ENCODE data around the gene MCC.

Gene MCC

GRCh38 chr5:113225259-113225658 lies 263.0 kb downstream of the MCC start:
- no peak for DNase-seq
- no peak overlapping the region for H3K4me2 ChIP-seq (ENCODE audit: low read depth, low read length)
- H3K79me2 ChIP-seq (ENCODE audit: low read length): peaks cover 100% of the 10 kb centered on the region
- H3K4me1 ChIP-seq (ENCODE audit: low read length): no peaks in the 10 kb centered on the region
- no peak overlapping the region for H3K4me3 ChIP-seq (ENCODE audit: low read length)
- H3K9me3 ChIP-seq (replicated peaks; ENCODE audit: insufficient read depth, low read length): no peaks in the 10 kb centered on the region
- H3K9me2 ChIP-seq (replicated peaks; ENCODE audit: insufficient read depth, low read length): no peaks in the 10 kb centered on the region
- H3K36me3 ChIP-seq (replicated peaks; ENCODE audit: insufficient read depth, low read length): no peaks in the 10 kb centered on the region
- H3F3A ChIP-seq (ENCODE audit: insufficient read depth, low read length): no peaks in the 10 kb centered on the region
- peaks cover 6% of the 10 kb centered on the region; the same call in 1 of the 2 replicates for H4K20me1 ChIP-seq (ENCODE audit: insufficient read depth, low read length)
- H3K27ac ChIP-seq (ENCODE audit: low read length): no peak overlapping the region
- H2AFZ ChIP-seq (ENCODE audit: low read length): no peak overlapping the region
- no peak overlapping the region for H3K9ac ChIP-seq (ENCODE audit: low read length)
- TF ChIP-seq EZH2phosphoT487 (IDR thresholded peaks at IDR 0.05; ENCODE audit: low read length) (no peak), EZH2 (optimal IDR thresholded peaks at IDR 0.05; ENCODE audit: low read depth, low read length) (no peak), CTCF (IDR thresholded peaks at IDR 0.05; ENCODE audit: low read length) (no peak)
- no peaks in the 10 kb centered on the region for H3K27me3 ChIP-seq (replicated peaks; ENCODE audit: insufficient read depth, low read length)

GRCh38 chr5:113224605-113225065 lies 263.6 kb downstream of the MCC start:
- Histone ChIP-seq H4K20me1 (ENCODE audit: insufficient read depth, low read length) (peaks cover 6% of the 10 kb centered on the region; the same call in 1 of the 2 replicates), H3K4me3 (ENCODE audit: low read length) (no peak overlapping the region), H3K9ac (ENCODE audit: low read length) (no peak overlapping the region), H3K4me1 (ENCODE audit: low read length) (no peaks in the 10 kb centered on the region), H3K27ac (ENCODE audit: low read length) (no peak overlapping the region), H3K4me2 (ENCODE audit: low read depth, low read length) (no peak overlapping the region), H3K27me3 (replicated peaks; ENCODE audit: insufficient read depth, low read length) (no peaks in the 10 kb centered on the region), H3F3A (ENCODE audit: insufficient read depth, low read length) (no peaks in the 10 kb centered on the region), H3K79me2 (ENCODE audit: low read length) (peaks cover 99% of the 10 kb centered on the region), H2AFZ (ENCODE audit: low read length) (no peak overlapping the region), H3K9me3 (replicated peaks; ENCODE audit: insufficient read depth, low read length) (no peaks in the 10 kb centered on the region), H3K9me2 (replicated peaks; ENCODE audit: insufficient read depth, low read length) (no peaks in the 10 kb centered on the region), H3K36me3 (replicated peaks; ENCODE audit: insufficient read depth, low read length) (no peaks in the 10 kb centered on the region)
- DNase-seq: no peak
- TF ChIP-seq CTCF (IDR thresholded peaks at IDR 0.05; ENCODE audit: low read length) (no peak), EZH2phosphoT487 (IDR thresholded peaks at IDR 0.05; ENCODE audit: low read length) (no peak), EZH2 (optimal IDR thresholded peaks at IDR 0.05; ENCODE audit: low read depth, low read length) (no peak)

GRCh38 chr5:113223831-113224604 lies 264.2 kb downstream of the MCC start:
- TF ChIP-seq EZH2 (optimal IDR thresholded peaks at IDR 0.05; ENCODE audit: low read depth, low read length) (no peak), CTCF (IDR thresholded peaks at IDR 0.05; ENCODE audit: low read length) (no peak), EZH2phosphoT487 (IDR thresholded peaks at IDR 0.05; ENCODE audit: low read length) (no peak)
- no peaks in the 10 kb centered on the region for H3K36me3 ChIP-seq (replicated peaks; ENCODE audit: insufficient read depth, low read length)
- no peak for DNase-seq
- no peak overlapping the region for H3K4me3 ChIP-seq (ENCODE audit: low read length)
- H3K9me2 ChIP-seq (replicated peaks; ENCODE audit: insufficient read depth, low read length): no peaks in the 10 kb centered on the region
- H3K9me3 ChIP-seq (replicated peaks; ENCODE audit: insufficient read depth, low read length): no peaks in the 10 kb centered on the region
- no peaks in the 10 kb centered on the region for H3F3A ChIP-seq (ENCODE audit: insufficient read depth, low read length)
- no peaks in the 10 kb centered on the region for H3K4me1 ChIP-seq (ENCODE audit: low read length)
- H3K4me2 ChIP-seq (ENCODE audit: low read depth, low read length): no peak overlapping the region
- H2AFZ ChIP-seq (ENCODE audit: low read length): no peak overlapping the region
- no peaks in the 10 kb centered on the region for H3K27me3 ChIP-seq (replicated peaks; ENCODE audit: insufficient read depth, low read length)
- peaks cover 99% of the 10 kb centered on the region for H3K79me2 ChIP-seq (ENCODE audit: low read length)
- H4K20me1 ChIP-seq (ENCODE audit: insufficient read depth, low read length): peaks cover 6% of the 10 kb centered on the region; the same call in 1 of the 2 replicates
- H3K9ac ChIP-seq (ENCODE audit: low read length): no peak overlapping the region
- no peak overlapping the region for H3K27ac ChIP-seq (ENCODE audit: low read length)

All from MM.1S (cell line).